Naive B cell (primary cell): Measurements from ENCODE around the gene YIF1B. TPM values are rescaled to one million over a fixed set of nuclear protein-coding genes. Genes with fewer than 3 reads are reported as not detected.
A peak's percentile ranks its signal among the peaks of the same experiment; 100 is the strongest.

Source experiments
- ATAC-seq, 2 donors: fragments of 150-1000 bp; cut with Tn5 transposase; 2 replicates each; pipeline ENCODE4 v1.10.0; 2021; ENCODE audit warnings: low read depth in 2 of 2, mild to moderate bottlenecking in 2 of 2, moderate library complexity in 2 of 2
- DNase-seq: peaks from one replicate; pipeline ENCODE4 v3.0.0; 2022
- H3K27ac Mint-ChIP-seq, 6 donors: one replicate each; pipeline ENCODE4 v1.8.0; 2020 to 2022; ENCODE audit warnings: mild to moderate bottlenecking in 6 of 6, mixed read lengths in 6 of 6, moderate library complexity in 5 of 6, inconsistent platforms in 2 of 6
- H3K27me3 Mint-ChIP-seq, 3 donors: one replicate each; pipeline ENCODE4 v1.8.0; 2021 to 2022; ENCODE audit warnings: mixed read lengths in 3 of 3, mild to moderate bottlenecking in 1 of 3
- H3K36me3 Mint-ChIP-seq, 2 donors: one replicate each; pipeline ENCODE4 v1.8.0; 2020 to 2022; ENCODE audit warnings: mixed read lengths in 2 of 2, inconsistent platforms in 1 of 2, mild to moderate bottlenecking in 1 of 2
- H3K4me1 Mint-ChIP-seq, 3 donors: one replicate each; pipeline ENCODE4 v1.8.0; 2020 to 2022; ENCODE audit warnings: mixed read lengths in 3 of 3, inconsistent platforms in 1 of 3, mild to moderate bottlenecking in 1 of 3, moderate library complexity in 1 of 3
- H3K4me3 Mint-ChIP-seq, 8 donors: one replicate each; pipeline ENCODE4 v1.8.0; 2020 to 2022; ENCODE audit warnings: mild to moderate bottlenecking in 8 of 8, mixed read lengths in 8 of 8, moderate library complexity in 8 of 8, inconsistent platforms in 2 of 8
- H3K9me3 Mint-ChIP-seq, 7 donors: one replicate each; pipeline ENCODE4 v1.8.0; 2020 to 2022; ENCODE audit warnings: mixed read lengths in 7 of 7, mild to moderate bottlenecking in 5 of 7, inconsistent platforms in 2 of 7, moderate library complexity in 1 of 7
- polyA plus RNA-seq, 6 donors: library from polyadenylated mRNA; unstranded; fragments of 300-500 nt; fragmentation: Illumina TruSeq; gene quantifications; one replicate each; pipeline ENCODE4 v1.2.3, GENCODE V29; 2021; ENCODE audit warnings: low read depth in 6 of 6

Gene YIF1B
- polyA plus RNA-seq, 6 donors from 2014 or later = 19.7 to 33.4 (median 23.2) TPM

DNA sequence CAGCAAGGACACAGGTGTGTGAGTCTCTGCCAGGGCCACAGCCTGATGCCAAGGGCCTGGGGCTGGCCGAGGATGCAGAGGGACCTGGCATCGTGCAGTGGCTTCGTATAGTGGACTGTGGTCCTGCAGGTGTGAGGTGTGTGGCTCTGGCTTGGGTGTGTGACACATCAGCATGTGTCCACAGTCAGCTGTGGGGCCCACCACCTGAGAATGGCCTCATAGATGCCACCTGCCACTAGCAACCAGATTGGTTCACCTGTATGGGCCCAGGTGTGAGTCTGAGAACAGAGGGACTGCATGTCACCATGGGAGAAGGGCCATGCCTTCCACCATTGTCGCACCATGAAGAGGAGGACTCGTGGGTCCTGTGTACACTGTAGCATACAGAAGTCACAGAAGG lies 62.0 kb downstream of the YIF1B start:
- peak overlapping the region; percentile 64 to 90 (median 85) for H3K4me3 Mint-ChIP-seq
- H3K27me3 Mint-ChIP-seq = no peaks in the 10 kb centered on the region

More for the DNA sequence above, 62.0 kb downstream of the YIF1B start:
- Mint-ChIP-seq H3K9me3 (no peaks in the 10 kb centered on the region), H3K4me1 (peaks cover 46 to 61% (median 53%) of the 10 kb centered on the region in 3 donors), H3K27ac (peak overlapping the region in 5 of 6 donors; percentile 3 to 94 (median 73)), H3K36me3 (peaks cover 0 to 16% of the 10 kb centered on the region in 2 donors)
- DNase-seq = no peak
- no peak for ATAC-seq

Other genes starting within 250 kb of the YIF1B start
- under 1 TPM in 2 of 6 donors, not detected in 4; 0.20 to 0.41 TPM for gene DPF1, start 91.7 kb downstream of the YIF1B start, polyA plus RNA-seq
- gene PPP1R14A, start 59.6 kb downstream of the YIF1B start, polyA plus RNA-seq = 10 to 100 TPM; 25.4 to 88.1 (median 58.8) TPM
- 100 to 1,000 TPM; 163 to 235 (median 190) TPM for gene SPINT2, start 51.4 kb downstream of the YIF1B start, polyA plus RNA-seq
- 1 to 10 TPM in 3 of 6 donors, not detected in 3; 1.1 to 3.9 (median 1.2) TPM for gene C19orf33, start 11.7 kb downstream of the YIF1B start, polyA plus RNA-seq
- gene KCNK6, start 3.9 kb upstream of the YIF1B start, polyA plus RNA-seq = 1 to 10 TPM in 2 of 6 donors, under 1 TPM in 4; 0.30 to 1.2 (median 0.70) TPM
- gene CATSPERG, start 19.9 kb upstream of the YIF1B start, polyA plus RNA-seq = 10 to 100 TPM in 1 of 6 donors, 1 to 10 TPM in 5; 1.2 to 11.1 (median 3.0) TPM
- gene PSMD8, start 58.6 kb upstream of the YIF1B start, polyA plus RNA-seq = 100 to 1,000 TPM; 150 to 193 (median 155) TPM
- not detected for gene GGN, start 72.1 kb upstream of the YIF1B start, polyA plus RNA-seq
- not detected for gene SPRED3, start 72.8 kb upstream of the YIF1B start, polyA plus RNA-seq
- 10 to 100 TPM in 5 of 6 donors, 1 to 10 TPM in 1; 3.6 to 23.8 (median 14.2) TPM for gene FAM98C, start 87.1 kb upstream of the YIF1B start, polyA plus RNA-seq
- under 1 TPM in 3 of 6 donors, not detected in 3; 0.27 to 0.60 (median 0.30) TPM for gene RASGRP4, start 110.3 kb upstream of the YIF1B start, polyA plus RNA-seq
- under 1 TPM in 3 of 6 donors, not detected in 3; 0.01 to 0.04 (median 0.03) TPM for gene RYR1, start 117.7 kb upstream of the YIF1B start, polyA plus RNA-seq